ENCODE data around the gene DMPK.
"Not testable (repeated sequence)": the region's sequence is repeated elsewhere in the genome, so short reads cannot be mapped to it uniquely, and the experiment has no call there.

The DMPK gene

GRCh38 chr19:45804959-45805230 lies 22.6 kb upstream of the DMPK start:
- no peak for DNase-seq (ENCODE audit: low read depth in 1 of 2, low spot score in 1 of 2)
- no peak for TF ChIP-seq CTCF (IDR thresholded peaks at IDR 0.05; ENCODE audit: insufficient read depth, low read length)
- no peak for TF ChIP-seq SPI1 (IDR thresholded peaks at IDR 0.05; ENCODE audit: borderline replicate concordance, low read depth)
- no peak for TF ChIP-seq REST (IDR thresholded peaks at IDR 0.05; ENCODE audit: insufficient replicate concordance, low read depth)
- TF ChIP-seq GABPA (IDR thresholded peaks at IDR 0.05; ENCODE audit: low read depth) = no peak
- TF ChIP-seq POLR2AphosphoS5 (IDR thresholded peaks at IDR 0.05; ENCODE audit: low read depth) = no peak
- peaks cover 20% of the 10 kb centered on the region for H3K27me3 ChIP-seq (ENCODE audit: insufficient read depth, poor library complexity, severe bottlenecking)
- H3K4me3 ChIP-seq (replicated peaks; ENCODE audit: insufficient read depth, low read length) = no peak overlapping the region
- H3K27ac ChIP-seq (replicated peaks) = no peak overlapping the region

GRCh38 chr19:45804140-45804958 lies 22.1 kb upstream of the DMPK start:
- no peak overlapping the region for H3K4me3 ChIP-seq (replicated peaks; ENCODE audit: insufficient read depth, low read length)
- H3K27me3 ChIP-seq (ENCODE audit: insufficient read depth, poor library complexity, severe bottlenecking) = peaks cover 20% of the 10 kb centered on the region
- no peak overlapping the region for H3K27ac ChIP-seq (replicated peaks)
- TF ChIP-seq GABPA (IDR thresholded peaks at IDR 0.05; ENCODE audit: low read depth) = no peak
- TF ChIP-seq REST (IDR thresholded peaks at IDR 0.05; ENCODE audit: insufficient replicate concordance, low read depth) = no peak
- no peak for TF ChIP-seq POLR2AphosphoS5 (IDR thresholded peaks at IDR 0.05; ENCODE audit: low read depth)
- no peak for TF ChIP-seq SPI1 (IDR thresholded peaks at IDR 0.05; ENCODE audit: borderline replicate concordance, low read depth)
- TF ChIP-seq CTCF (IDR thresholded peaks at IDR 0.05; ENCODE audit: insufficient read depth, low read length) = no peak
- DNase-seq (ENCODE audit: low read depth in 1 of 2, low spot score in 1 of 2) = no peak

- Histone ChIP-seq H3K27ac (replicated peaks) (no peak overlapping the region), H3K27me3 (ENCODE audit: insufficient read depth, poor library complexity, severe bottlenecking) (peaks cover 30% of the 10 kb centered on the region), H3K4me3 (replicated peaks; ENCODE audit: insufficient read depth, low read length) (no peak overlapping the region)
- DNase-seq (ENCODE audit: low read depth in 1 of 2, low spot score in 1 of 2) = no peak
- no peak for TF ChIP-seq GABPA (IDR thresholded peaks at IDR 0.05; ENCODE audit: low read depth)
- TF ChIP-seq SPI1 (IDR thresholded peaks at IDR 0.05; ENCODE audit: borderline replicate concordance, low read depth) = no peak
Measured at GRCh38 chr19:45801603-45802175, 19.4 kb upstream of the DMPK start.

- no peak for DNase-seq (ENCODE audit: low read depth in 1 of 2, low spot score in 1 of 2)
- no peak overlapping the region for H3K27ac ChIP-seq (replicated peaks)
- H3K27me3 ChIP-seq (ENCODE audit: insufficient read depth, poor library complexity, severe bottlenecking) = peaks cover 39% of the 10 kb centered on the region
- TF ChIP-seq POLR2AphosphoS5 (IDR thresholded peaks at IDR 0.05; ENCODE audit: low read depth) = no peak
- no peak for TF ChIP-seq SPI1 (IDR thresholded peaks at IDR 0.05; ENCODE audit: borderline replicate concordance, low read depth)
- no peak for TF ChIP-seq REST (IDR thresholded peaks at IDR 0.05; ENCODE audit: insufficient replicate concordance, low read depth)
- no peak for TF ChIP-seq CTCF (IDR thresholded peaks at IDR 0.05; ENCODE audit: insufficient read depth, low read length)
- TF ChIP-seq GABPA (IDR thresholded peaks at IDR 0.05; ENCODE audit: low read depth) = no peak
- no peak overlapping the region for H3K4me3 ChIP-seq (replicated peaks; ENCODE audit: insufficient read depth, low read length)
Measured at GRCh38 chr19:45800070-45800553, 17.8 kb upstream of the DMPK start.

- not testable (repeated sequence) for H3K4me3 ChIP-seq (replicated peaks; ENCODE audit: insufficient read depth, low read length); H3K27ac ChIP-seq (replicated peaks); DNase-seq (ENCODE audit: low read depth in 1 of 2, low spot score in 1 of 2)
- peaks cover 42% of the 10 kb centered on the region for H3K27me3 ChIP-seq (ENCODE audit: insufficient read depth, poor library complexity, severe bottlenecking)
Measured at GRCh38 chr19:45799541-45799940, 17.3 kb upstream of the DMPK start.
